CD4-positive, alpha-beta memory T cell (primary cell): ENCODE results near the gene URAD. TPM values are rescaled to one million over a fixed set of nuclear protein-coding genes. Genes with fewer than 3 reads are reported as not detected.
"Not testable (repeated sequence)": the region's sequence is repeated elsewhere in the genome, so short reads cannot be mapped to it uniquely, and the experiment has no call there.

Experiments used
- CTCF ChIA-PET: fragments of 350-600 bp; sonication (Branson Sonifier 250); formaldehyde crosslinking; loops from one replicate; lab custom pipeline; 2021; ENCODE audit warnings: inconsistent platforms; ENCODE audit not compliant: partially characterized antibody; lab: Charles Lee
- POLR2A ChIA-PET: fragments of 350-600 bp; sonication (Branson Sonifier 250); formaldehyde crosslinking; loops from one replicate; lab custom pipeline; 2021; ENCODE audit not compliant: partially characterized antibody; lab: Charles Lee
- DNase-seq, 5 donors: peaks; one replicate each; pipeline versions ENCODE4 v3.0.0 to v3.0.0-alpha.2; 2020 to 2022; ENCODE audit warnings: mixed read lengths in 1 of 5
- H3K27ac ChIP-seq: one replicate; pipeline ENCODE4 v1.7.0; 2013; ENCODE audit warnings: low read depth, low read length
- H3K27me3 ChIP-seq: 2 replicates; pipeline ENCODE4 v1.7.0; 2013; ENCODE audit warnings: mild to moderate bottlenecking, low read length, moderate library complexity; ENCODE audit not compliant: insufficient read depth
- H3K36me3 ChIP-seq: 2 replicates; pipeline ENCODE4 v1.7.0; 2013; ENCODE audit warnings: mild to moderate bottlenecking, low read length, moderate library complexity; ENCODE audit not compliant: insufficient read depth
- H3K4me1 ChIP-seq: 2 replicates; pipeline ENCODE4 v1.7.0; 2013; ENCODE audit warnings: mild to moderate bottlenecking, low read length, moderate library complexity; ENCODE audit not compliant: insufficient read depth
- H3K4me3 ChIP-seq, 2 donors: one replicate each; pipeline ENCODE4 v1.7.0; 2013; ENCODE audit warnings: low read length in 2 of 2, mild to moderate bottlenecking in 1 of 2
- H3K9me3 ChIP-seq, 2 donors: one replicate each; pipeline ENCODE4 v1.7.0; 2013; ENCODE audit warnings: low read length in 2 of 2, control low read depth in 1 of 2; ENCODE audit not compliant: control insufficient read depth in 1 of 2
- H3K27ac Mint-ChIP-seq, 7 donors: one replicate each; pipeline ENCODE4 v1.8.0; 2020 to 2021; ENCODE audit warnings: mixed read lengths in 7 of 7, mild to moderate bottlenecking in 6 of 7, inconsistent platforms in 3 of 7, moderate library complexity in 3 of 7
- H3K27me3 Mint-ChIP-seq, 2 donors: one replicate each; pipeline ENCODE4 v1.8.0; 2020 to 2021; ENCODE audit warnings: mixed read lengths in 2 of 2
- H3K36me3 Mint-ChIP-seq, 2 donors: one replicate each; pipeline ENCODE4 v1.8.0; 2020 to 2021; ENCODE audit warnings: mixed read lengths in 2 of 2, inconsistent platforms in 1 of 2, mild to moderate bottlenecking in 1 of 2
- H3K4me1 Mint-ChIP-seq, 4 donors: one replicate each; pipeline ENCODE4 v1.8.0; 2020 to 2021; ENCODE audit warnings: mixed read lengths in 4 of 4, mild to moderate bottlenecking in 1 of 4
- H3K4me3 Mint-ChIP-seq, 8 donors: one replicate each; pipeline ENCODE4 v1.8.0; 2020 to 2021; ENCODE audit warnings: mixed read lengths in 8 of 8, mild to moderate bottlenecking in 7 of 8, moderate library complexity in 6 of 8, inconsistent platforms in 3 of 8
- H3K9me3 Mint-ChIP-seq, 8 donors: one replicate each; pipeline ENCODE4 v1.8.0; 2020 to 2021; ENCODE audit warnings: mixed read lengths in 8 of 8, mild to moderate bottlenecking in 5 of 8, inconsistent platforms in 3 of 8, moderate library complexity in 1 of 8
- intact Hi-C: fragments of 100-400 bp; cut with micrococcal nuclease; formaldehyde crosslinking; loops from one replicate; pipeline ENCODE4 v1.15.1; 2023
- polyA plus RNA-seq, 2 donors: library from polyadenylated mRNA; unstranded; fragments of 300-500 nt; fragmentation: Illumina TruSeq; gene quantifications; one replicate each; pipeline ENCODE4 v1.2.3, GENCODE V29; 2021
- total RNA-seq, 2 experiments: library from RNA; stranded (reverse); gene quantifications; one replicate each; pipeline ENCODE4 v1.2.3, GENCODE V29; 2021

The URAD gene, protein sequence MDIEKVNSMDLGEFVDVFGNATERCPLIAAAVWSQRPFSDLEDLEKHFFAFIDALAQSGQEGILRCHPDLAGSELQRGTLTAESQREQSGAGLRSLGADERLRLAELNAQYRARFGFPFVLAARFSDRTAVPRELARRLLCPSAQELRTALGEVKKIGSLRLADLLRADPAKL
- total RNA-seq, result not detected
- polyA plus RNA-seq, result not detected

DNA sequence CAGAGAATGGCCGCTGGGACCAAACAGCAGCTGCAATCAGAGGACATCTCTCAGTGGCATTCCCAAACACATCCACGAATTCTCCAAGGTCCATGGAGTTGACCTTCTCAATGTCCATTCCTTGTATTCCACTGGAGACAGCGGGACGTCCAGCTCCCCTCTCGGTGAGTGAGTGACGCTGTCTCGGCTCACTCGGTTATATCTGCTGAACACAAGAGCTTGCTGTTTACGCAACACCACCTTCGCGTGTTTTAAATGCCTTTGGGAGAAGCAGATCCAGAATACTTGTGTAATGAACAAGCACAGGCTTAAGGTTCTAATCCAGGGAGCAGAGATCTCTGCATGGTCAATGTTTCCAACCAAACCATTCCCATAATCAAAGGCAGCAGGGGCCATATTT lies at the start of gene URAD:
Gene URAD, minus strand, starts transcription at position 174 of the 400 bp plus-strand sequence. Its CDS starts 56 bp downstream, at position 118.
- Mint-ChIP-seq H3K36me3 (no peaks in the 10 kb centered on the region), H3K9me3 (no peaks in the 10 kb centered on the region), H3K4me1 (peaks cover 0 to 1% (median 0%) of the 10 kb centered on the region in 4 donors), H3K4me3 (no peak within 1 kb of the TSS), H3K27ac (no peak within 1 kb of the TSS), H3K27me3 (peaks cover 10 to 15% of the 10 kb centered on the region in 2 donors)
- no peak for DNase-seq
- no peak within 1 kb of the TSS for H3K27ac ChIP-seq
- intact Hi-C loops, result no loop called here
- no peak within 1 kb of the TSS for H3K4me3 ChIP-seq
- H3K36me3 ChIP-seq, result no peaks in the 10 kb centered on the region
- no peaks in the 10 kb centered on the region for H3K9me3 ChIP-seq
- H3K27me3 ChIP-seq, result peaks cover 3% of the 10 kb centered on the region
- no peaks in the 10 kb centered on the region for H3K4me1 ChIP-seq
- ChIA-PET CTCF (interaction anchor here (0.9 to 13.0 kb wide), 4 partner anchors 10 to 626 kb away, joined by 3 to 189 read pairs (median 6); no protein-coding TSS in a partner anchor), POLR2A (no interaction called here)

DNA sequence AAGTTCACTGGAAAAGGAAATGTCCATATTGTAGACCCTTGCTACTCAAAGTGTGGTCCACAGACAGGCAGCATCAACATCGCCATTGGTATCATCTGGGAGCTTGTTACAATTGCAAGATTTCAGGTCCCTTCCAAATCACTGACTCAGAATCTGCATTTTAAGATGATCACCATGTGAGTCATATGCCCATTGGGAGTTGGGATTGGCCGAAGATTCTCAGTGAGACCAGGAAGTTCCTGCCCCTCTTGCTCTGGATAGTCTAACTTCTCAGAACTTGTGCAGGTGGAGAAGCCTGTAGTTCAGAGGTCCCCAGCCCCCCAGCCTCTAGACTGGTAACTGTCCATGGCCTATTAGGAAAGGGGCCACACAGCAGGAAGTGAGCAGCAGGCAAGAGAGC lies 48.9 kb upstream of the URAD start:
- intact Hi-C loops, result no loop called here
- no peak overlapping the region for H3K4me3 Mint-ChIP-seq
- no peaks in the 10 kb centered on the region for H3K27me3 ChIP-seq
- H3K9me3 Mint-ChIP-seq, result no peaks in the 10 kb centered on the region
- no peaks in the 10 kb centered on the region for H3K9me3 ChIP-seq
- no peaks in the 10 kb centered on the region for H3K4me1 ChIP-seq
- no peaks in the 10 kb centered on the region for H3K4me1 Mint-ChIP-seq
- H3K36me3 Mint-ChIP-seq, result no peaks in the 10 kb centered on the region
- H3K36me3 ChIP-seq, result no peaks in the 10 kb centered on the region
- H3K27me3 Mint-ChIP-seq, result peaks cover 15 to 24% of the 10 kb centered on the region in 2 donors
- ChIA-PET CTCF (no interaction called here), POLR2A (interaction anchor here (0.6 kb wide), 1 partner anchor 74 kb away, joined by 5 read pairs; no protein-coding TSS in a partner anchor)
- H3K27ac ChIP-seq, result no peak overlapping the region
- no peak overlapping the region for H3K27ac Mint-ChIP-seq
- DNase-seq, result no peak
- H3K4me3 ChIP-seq, result no peak overlapping the region

DNA sequence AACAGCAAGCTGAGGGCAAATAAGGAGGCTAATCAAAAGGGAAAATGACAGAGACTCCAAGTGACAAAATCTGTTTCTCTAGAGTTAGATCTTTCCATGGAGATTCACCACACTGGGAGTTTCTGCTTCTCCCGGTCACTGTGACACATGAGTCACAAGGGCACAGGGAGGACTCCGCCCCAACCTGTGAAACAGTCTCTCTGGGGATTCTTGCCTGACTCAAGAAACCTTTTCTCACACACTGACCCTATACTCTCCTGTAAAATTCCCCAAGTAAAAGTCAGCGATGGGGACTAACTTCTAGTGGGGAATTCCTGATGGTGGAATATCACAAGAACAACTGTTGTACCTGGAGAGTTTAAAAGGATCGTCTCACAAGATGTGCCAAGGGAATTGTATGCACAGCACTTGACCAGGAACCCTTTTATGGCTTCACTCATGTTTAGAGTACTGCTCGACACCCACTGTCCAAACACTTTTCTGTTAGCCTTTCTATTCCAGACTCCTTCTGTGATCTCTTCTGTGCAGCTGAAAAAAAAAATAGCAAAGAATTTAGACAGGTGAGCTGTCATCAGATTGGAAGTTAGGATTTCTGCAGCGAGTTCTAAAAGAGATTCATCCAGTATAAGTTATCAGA lies 46.8 kb upstream of the URAD start:
- Mint-ChIP-seq H3K27ac (no peak overlapping the region), H3K9me3 (no peaks in the 10 kb centered on the region), H3K4me3 (no peak overlapping the region), H3K36me3 (no peaks in the 10 kb centered on the region), H3K27me3 (peaks cover 14 to 27% of the 10 kb centered on the region in 2 donors), H3K4me1 (no peaks in the 10 kb centered on the region)
- CTCF ChIA-PET, result no interaction called here
- POLR2A ChIA-PET, result no interaction called here
- no peak for DNase-seq
- intact Hi-C loops, result no loop called here
- Histone ChIP-seq H3K9me3 (no peaks in the 10 kb centered on the region), H3K4me1 (no peaks in the 10 kb centered on the region), H3K27me3 (no peaks in the 10 kb centered on the region), H3K27ac (no peak overlapping the region), H3K36me3 (no peaks in the 10 kb centered on the region), H3K4me3 (no peak overlapping the region)

DNA sequence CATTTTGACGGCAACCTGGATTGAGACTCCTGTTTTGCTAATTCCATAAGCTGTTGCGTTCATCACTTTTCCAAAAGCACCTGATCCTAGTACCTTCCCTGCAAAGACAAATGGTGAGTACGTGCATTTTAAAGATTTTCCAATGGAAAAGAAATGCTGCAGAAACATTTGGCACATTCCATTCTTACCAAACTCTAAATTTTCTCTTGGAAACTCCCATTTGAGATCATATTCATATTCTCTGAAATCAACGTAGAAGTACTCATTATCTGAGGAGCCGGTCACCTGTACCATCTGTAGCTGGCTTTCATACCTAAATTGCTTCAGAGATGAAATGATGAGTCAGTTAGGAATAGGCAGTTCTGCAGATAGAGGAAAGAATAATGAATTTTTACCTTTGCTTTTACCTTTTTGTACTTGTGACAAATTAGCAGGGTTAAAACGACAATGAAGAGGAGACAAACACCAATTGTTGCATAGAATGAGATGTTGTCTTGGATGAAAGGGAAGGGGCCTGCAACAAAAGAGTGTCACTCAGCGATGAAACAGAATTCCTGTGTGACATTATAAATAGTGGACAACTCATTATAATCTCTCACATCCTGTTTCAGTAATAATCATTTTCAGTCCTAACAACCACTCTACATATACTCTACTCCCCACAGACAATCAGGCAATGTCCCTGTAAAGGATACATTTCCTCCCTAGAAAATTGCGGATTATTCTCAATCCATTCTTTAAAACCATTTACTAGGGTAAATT lies 45.6 kb upstream of the URAD start:
- H3K27ac ChIP-seq, result no peak overlapping the region
- no peak for DNase-seq
- Mint-ChIP-seq H3K4me1 (no peaks in the 10 kb centered on the region), H3K36me3 (no peaks in the 10 kb centered on the region), H3K27me3 (peaks cover 11 to 24% of the 10 kb centered on the region in 2 donors), H3K4me3 (no peak overlapping the region), H3K27ac (no peak overlapping the region), H3K9me3 (no peaks in the 10 kb centered on the region)
- no peaks in the 10 kb centered on the region for H3K36me3 ChIP-seq
- H3K4me1 ChIP-seq, result no peaks in the 10 kb centered on the region
- H3K4me3 ChIP-seq, result no peak overlapping the region
- ChIA-PET CTCF (no interaction called here), POLR2A (no interaction called here)
- no peaks in the 10 kb centered on the region for H3K9me3 ChIP-seq
- intact Hi-C loops, result no loop called here
- no peaks in the 10 kb centered on the region for H3K27me3 ChIP-seq

DNA sequence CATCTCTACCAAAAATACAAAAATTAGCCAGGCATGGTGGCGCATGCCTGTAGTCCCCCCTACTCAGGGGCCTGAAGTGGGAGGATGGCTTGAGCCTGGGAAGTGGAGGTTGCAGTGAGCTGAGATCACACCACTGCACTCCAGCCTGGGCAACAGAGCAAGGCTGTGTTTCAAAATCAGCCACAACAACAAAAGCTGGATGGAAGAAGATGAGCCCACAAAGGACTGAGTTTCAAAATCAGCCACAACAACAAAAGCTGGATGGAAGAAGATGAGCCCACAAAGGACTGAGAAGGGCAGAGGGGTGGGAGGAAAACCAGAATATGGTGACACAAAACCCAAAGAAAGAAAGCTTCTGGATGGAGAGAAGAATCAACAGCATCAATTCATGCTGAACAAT lies 43.9 kb upstream of the URAD start:
- H3K9me3 ChIP-seq, H3K36me3 Mint-ChIP-seq, intact Hi-C loops, H3K27ac ChIP-seq, CTCF ChIA-PET, H3K4me3 ChIP-seq, H3K27me3 ChIP-seq, H3K4me3 Mint-ChIP-seq, DNase-seq, H3K36me3 ChIP-seq, POLR2A ChIA-PET, H3K9me3 Mint-ChIP-seq, H3K4me1 Mint-ChIP-seq, H3K4me1 ChIP-seq: not testable (repeated sequence)
- Mint-ChIP-seq H3K27me3 (peaks cover 9 to 20% of the 10 kb centered on the region in 2 donors), H3K27ac (peak overlapping the region in 1 of 7 donors; percentile 15)

DNA sequence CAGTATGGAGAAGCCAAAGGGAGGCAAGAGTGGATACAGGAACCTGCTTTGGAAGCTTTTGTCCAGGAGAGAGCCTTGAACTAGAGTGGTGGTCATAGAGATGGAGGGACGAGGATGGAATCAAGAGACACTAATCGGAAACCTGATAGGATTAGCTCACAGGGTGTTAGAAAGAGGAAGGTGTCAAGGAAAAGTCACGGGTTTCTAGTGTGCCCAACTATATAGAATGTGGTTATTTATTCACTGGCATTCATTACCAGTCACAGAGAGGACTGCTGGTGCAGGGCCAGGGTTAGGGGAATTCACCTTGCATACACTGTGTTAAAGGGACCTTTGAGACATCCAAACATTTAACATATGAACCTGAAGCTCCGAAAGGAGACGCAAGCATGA lies 43.4 kb upstream of the URAD start:
- POLR2A ChIA-PET, result no interaction called here
- no peak overlapping the region for H3K4me3 Mint-ChIP-seq

DNA sequence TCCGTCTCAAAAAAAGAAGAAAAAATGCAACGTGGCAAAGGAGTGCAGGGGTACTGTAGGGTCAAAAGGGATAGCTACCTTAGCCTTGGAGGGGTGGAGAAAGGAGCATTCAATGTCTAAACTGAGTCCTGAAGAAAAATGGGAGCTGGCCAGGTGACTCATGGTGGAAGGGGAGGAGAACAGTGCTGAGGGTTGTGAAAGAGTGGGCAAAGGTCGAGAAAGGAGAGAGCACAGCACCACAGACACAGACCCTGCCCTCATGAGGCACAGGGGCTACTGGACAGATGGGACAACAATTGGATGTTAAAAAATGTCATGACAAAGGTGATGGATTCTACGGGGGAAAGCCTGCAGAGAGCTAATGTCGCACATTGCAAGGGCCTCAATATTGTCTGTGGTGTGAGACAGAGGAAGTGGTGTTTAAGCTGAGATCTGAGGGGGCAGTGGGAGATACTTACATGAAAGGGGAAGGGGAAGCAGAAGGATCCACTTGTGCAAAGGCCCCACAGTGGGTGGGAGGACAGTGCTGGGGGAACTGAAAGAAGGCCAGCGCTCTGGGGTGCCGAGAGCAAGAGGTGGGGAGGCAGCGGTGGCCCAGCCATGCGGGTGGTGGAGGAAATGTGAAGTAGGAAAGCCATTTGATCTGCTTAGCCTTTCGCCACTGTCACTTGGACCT lies 42.9 kb upstream of the URAD start:
- H3K27me3 Mint-ChIP-seq, result peaks cover 9 to 20% of the 10 kb centered on the region in 2 donors
- DNase-seq, result no peak
- no peaks in the 10 kb centered on the region for H3K36me3 Mint-ChIP-seq
- H3K4me1 Mint-ChIP-seq, result peaks cover 0 to 5% (median 3%) of the 10 kb centered on the region in 4 donors
- Histone ChIP-seq H3K36me3 (no peaks in the 10 kb centered on the region), H3K27me3 (no peaks in the 10 kb centered on the region), H3K9me3 (no peaks in the 10 kb centered on the region), H3K27ac (no peak overlapping the region), H3K4me1 (peaks cover 4% of the 10 kb centered on the region), H3K4me3 (no peak overlapping the region)
- H3K9me3 Mint-ChIP-seq, result no peaks in the 10 kb centered on the region
- peak overlapping the region in 1 of 7 donors; percentile 11 for H3K27ac Mint-ChIP-seq
- POLR2A ChIA-PET, result no interaction called here
- intact Hi-C loops, result no loop called here
- H3K4me3 Mint-ChIP-seq, result no peak overlapping the region
- CTCF ChIA-PET, result interaction anchor here (1.3 kb wide), 1 partner anchor 765 kb away, joined by 4 read pairs; no protein-coding TSS in a partner anchor

More for the DNA sequence above, 43.4 kb upstream of the URAD start:
- H3K4me1 ChIP-seq, result peaks cover 4% of the 10 kb centered on the region
- Mint-ChIP-seq H3K27ac (no peak overlapping the region), H3K4me1 (peaks cover 0 to 5% (median 3%) of the 10 kb centered on the region in 4 donors), H3K36me3 (no peaks in the 10 kb centered on the region), H3K9me3 (no peaks in the 10 kb centered on the region), H3K27me3 (peaks cover 9 to 20% of the 10 kb centered on the region in 2 donors)
- H3K27me3 ChIP-seq, result no peaks in the 10 kb centered on the region
- H3K36me3 ChIP-seq, result no peaks in the 10 kb centered on the region
- no peak overlapping the region for H3K4me3 ChIP-seq
- CTCF ChIA-PET, result interaction anchor here (1.3 kb wide), 1 partner anchor 765 kb away, joined by 4 read pairs; no protein-coding TSS in a partner anchor
- no peaks in the 10 kb centered on the region for H3K9me3 ChIP-seq
- no peak overlapping the region for H3K27ac ChIP-seq
- intact Hi-C loops, result no loop called here
- no peak for DNase-seq
